Measurements from ENCODE around the gene ZNF574. TPM values are rescaled to one million over a fixed set of nuclear protein-coding genes. Genes with fewer than 3 reads are reported as not detected.

Gene ZNF574
- total RNA-seq, 1 experiment from 2014 or later, result 35.6 TPM

DNA sequence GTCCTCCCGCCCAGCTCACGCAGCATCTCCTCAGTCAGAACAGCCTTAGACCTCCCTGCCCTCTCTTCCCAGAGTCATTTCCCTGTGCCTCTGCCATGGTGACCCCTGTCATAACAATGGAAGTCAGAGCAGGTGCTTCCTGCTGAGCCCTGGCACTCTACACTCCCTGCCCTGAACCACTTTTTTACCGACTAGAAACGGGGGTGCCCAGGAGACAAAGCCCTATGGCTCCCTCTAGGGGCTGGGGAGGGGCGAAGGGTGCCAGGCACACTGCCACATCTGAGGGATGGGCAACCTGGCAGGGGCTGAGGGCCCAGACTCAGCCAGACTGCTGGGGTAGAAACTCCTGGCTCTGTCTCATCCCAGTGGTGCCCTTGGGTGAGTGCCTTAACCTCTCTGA is 16.4 kb downstream of the ZNF574 start:
- H2BK5ac ChIP-seq (ENCODE audit: insufficient read length, low read length), result no peak overlapping the region
- no peak overlapping the region for H2BK20ac ChIP-seq (ENCODE audit: low read depth, low read length, poor library complexity, severe bottlenecking)
- no peak overlapping the region for H2AK5ac ChIP-seq (ENCODE audit: insufficient read length, low read length)
- H4K91ac ChIP-seq (ENCODE audit: insufficient read length, low read depth, low read length), result no peak overlapping the region
- H4K8ac ChIP-seq (replicated peaks; ENCODE audit: insufficient read length, low read depth, low read length), result no peak overlapping the region
- H3K23me2 ChIP-seq (ENCODE audit: insufficient read length, low read depth, low read length, poor library complexity, severe bottlenecking), result no peaks in the 10 kb centered on the region
- no peak overlapping the region for H3K18ac ChIP-seq (ENCODE audit: insufficient read length, low read depth, low read length)
- Mint-ChIP-seq H3K4me3 (peak overlapping the region in 1 of 2 experiments; percentile 51; a peak in 1 of 5 replicates), H3K9me3 (no peaks in the 10 kb centered on the region), H3K27ac (no peak overlapping the region), H3K4me1 (peaks cover 13 to 49% of the 10 kb centered on the region in 2 experiments), H3K27me3 (ENCODE audit: low read depth) (peaks cover 19% of the 10 kb centered on the region), H3K36me3 (ENCODE audit: insufficient read depth in 1 of 3, low read depth in 3 of 3) (no peaks in the 10 kb centered on the region; a peak in 1 of 7 replicates)
- no peak overlapping the region for H3K27ac ChIP-seq (ENCODE audit: insufficient read length, low read depth, low read length)
- no peak overlapping the region for H2BK15ac ChIP-seq (ENCODE audit: low read depth, low read length)
- no peak overlapping the region for H3K23ac ChIP-seq (ENCODE audit: insufficient read length, low read depth, low read length)
- no peaks in the 10 kb centered on the region for H3K79me1 ChIP-seq (ENCODE audit: insufficient read depth, low read depth, low read length, poor library complexity, severe bottlenecking)
- no peaks in the 10 kb centered on the region for H3K9me3 ChIP-seq (ENCODE audit: control insufficient read depth, low read depth, low read length)
- no CpG with 5 or more reads among the region's 5 CpGs for WGBS (ENCODE audit: extremely low coverage, insufficient read length, low lambda C conversion rate)
- no peak overlapping the region for H2BK12ac ChIP-seq (ENCODE audit: insufficient read length, low read depth, low read length)
- no peaks in the 10 kb centered on the region for H3K79me2 ChIP-seq (ENCODE audit: insufficient read depth, low read length)
- DNase-seq, result peak; percentile 61
- H2BK120ac ChIP-seq (ENCODE audit: low read depth, low read length, poor library complexity, severe bottlenecking), result no peak overlapping the region
- H3K27me3 ChIP-seq (ENCODE audit: insufficient read depth, low read length), result no peaks in the 10 kb centered on the region
- no peaks in the 10 kb centered on the region for H4K20me1 ChIP-seq (ENCODE audit: control insufficient read depth, insufficient read depth, insufficient read length)
- H3T11ph ChIP-seq (ENCODE audit: low read length), result no peak overlapping the region
- H3K4me2 ChIP-seq (ENCODE audit: insufficient read depth, insufficient read length, low read length), result no peak overlapping the region
- no peak overlapping the region for H3K14ac ChIP-seq (ENCODE audit: insufficient read depth, low read length)
- H3K56ac ChIP-seq (ENCODE audit: insufficient read length, low read depth, low read length), result no peak overlapping the region
- no peak overlapping the region for H3K4ac ChIP-seq (ENCODE audit: low read depth, low read length)
- H4K5ac ChIP-seq (ENCODE audit: insufficient read length, low read depth, low read length), result no peak overlapping the region
- TF ChIP-seq, protein P1, sequence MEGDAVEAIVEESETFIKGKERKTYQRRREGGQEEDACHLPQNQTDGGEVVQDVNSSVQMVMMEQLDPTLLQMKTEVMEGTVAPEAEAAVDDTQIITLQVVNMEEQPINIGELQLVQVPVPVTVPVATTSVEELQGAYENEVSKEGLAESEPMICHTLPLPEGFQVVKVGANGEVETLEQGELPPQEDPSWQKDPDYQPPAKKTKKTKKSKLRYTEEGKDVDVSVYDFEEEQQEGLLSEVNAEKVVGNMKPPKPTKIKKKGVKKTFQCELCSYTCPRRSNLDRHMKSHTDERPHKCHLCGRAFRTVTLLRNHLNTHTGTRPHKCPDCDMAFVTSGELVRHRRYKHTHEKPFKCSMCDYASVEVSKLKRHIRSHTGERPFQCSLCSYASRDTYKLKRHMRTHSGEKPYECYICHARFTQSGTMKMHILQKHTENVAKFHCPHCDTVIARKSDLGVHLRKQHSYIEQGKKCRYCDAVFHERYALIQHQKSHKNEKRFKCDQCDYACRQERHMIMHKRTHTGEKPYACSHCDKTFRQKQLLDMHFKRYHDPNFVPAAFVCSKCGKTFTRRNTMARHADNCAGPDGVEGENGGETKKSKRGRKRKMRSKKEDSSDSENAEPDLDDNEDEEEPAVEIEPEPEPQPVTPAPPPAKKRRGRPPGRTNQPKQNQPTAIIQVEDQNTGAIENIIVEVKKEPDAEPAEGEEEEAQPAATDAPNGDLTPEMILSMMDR (conservative IDR thresholded peaks at IDR 0.05), result peak; percentile 72
- no peak overlapping the region for H2AFZ ChIP-seq (ENCODE audit: low read length)
- H3K4me1 ChIP-seq (ENCODE audit: insufficient read depth, low read length), result no peaks in the 10 kb centered on the region
- no peak overlapping the region for H3K9ac ChIP-seq (ENCODE audit: extremely low read depth, insufficient read length, low read length)

Measured in H9 (cell line).